ENCODE results near the gene PABPN1L. TPM values are rescaled to one million over a fixed set of nuclear protein-coding genes. Genes with fewer than 3 reads are reported as not detected.

The PABPN1L gene
- total RNA-seq, 1 donor from 2014 or later: not detected

- Mint-ChIP-seq H3K9me3 (no peaks in the 10 kb centered on the region), H3K36me3 (ENCODE audit: low read depth) (no peaks in the 10 kb centered on the region), H3K27ac (ENCODE audit: unreplicated experiment) (no peak overlapping the region), H3K4me1 (peaks cover 7% of the 10 kb centered on the region), H3K27me3 (ENCODE audit: low read depth) (no peaks in the 10 kb centered on the region), H3K4me3 (peak overlapping the region; percentile 54)
- TF ChIP-seq CTCF (conservative IDR thresholded peaks at IDR 0.05): no peak
- DNase-seq (ENCODE audit: low read depth, low spot score): no peak
These were observed 5.1 kb downstream of the PABPN1L start for GRCh38 chr16:88861359-88861758.

GRCh38 chr16:88859381-88860091 is 6.9 kb downstream of the PABPN1L start:
- no peak for TF ChIP-seq CTCF (conservative IDR thresholded peaks at IDR 0.05)
- no peak overlapping the region for H3K27ac Mint-ChIP-seq (ENCODE audit: unreplicated experiment)
- H3K9me3 Mint-ChIP-seq: no peaks in the 10 kb centered on the region
- no peak for DNase-seq (ENCODE audit: low read depth, low spot score)
- peaks cover 11% of the 10 kb centered on the region for H3K4me1 Mint-ChIP-seq
- H3K36me3 Mint-ChIP-seq (ENCODE audit: low read depth): no peaks in the 10 kb centered on the region
- peak overlapping the region; percentile 77 for H3K4me3 Mint-ChIP-seq
- H3K27me3 Mint-ChIP-seq (ENCODE audit: low read depth): no peaks in the 10 kb centered on the region

GRCh38 chr16:88857728-88858339 is 8.6 kb downstream of the PABPN1L start:
- H3K4me1 Mint-ChIP-seq: peaks cover 11% of the 10 kb centered on the region
- H3K27me3 Mint-ChIP-seq (ENCODE audit: low read depth): no peaks in the 10 kb centered on the region
- TF ChIP-seq CTCF (conservative IDR thresholded peaks at IDR 0.05): peak; percentile 74
- no peaks in the 10 kb centered on the region for H3K9me3 Mint-ChIP-seq
- no peaks in the 10 kb centered on the region for H3K36me3 Mint-ChIP-seq (ENCODE audit: low read depth)
- peak overlapping the region; percentile 94 for H3K27ac Mint-ChIP-seq (ENCODE audit: unreplicated experiment)
- DNase-seq (ENCODE audit: low read depth, low spot score): peak; percentile 63
- H3K4me3 Mint-ChIP-seq: peak overlapping the region; percentile 99

GRCh38 chr16:88856828-88857727 is 9.4 kb downstream of the PABPN1L start, which contains the start of the genes GALNS and TRAPPC2L:
Gene GALNS (minus strand): TSS chr16:88856947. CDS start chr16:88856877, 70 bp downstream.
Gene TRAPPC2L (plus strand): TSS chr16:88857127. CDS start chr16:88857151, 24 bp downstream.
- DNase-seq (ENCODE audit: low read depth, low spot score): peak; percentile 100
- peaks cover 15% of the 10 kb centered on the region for H3K4me1 Mint-ChIP-seq
- no peaks in the 10 kb centered on the region for H3K27me3 Mint-ChIP-seq (ENCODE audit: low read depth)
- H3K4me3 Mint-ChIP-seq: peak within 1 kb of the TSS; percentile 99
- no peak for TF ChIP-seq CTCF (conservative IDR thresholded peaks at IDR 0.05)
- no peaks in the 10 kb centered on the region for H3K36me3 Mint-ChIP-seq (ENCODE audit: low read depth)
- peak within 1 kb of the TSS; percentile 94 for H3K27ac Mint-ChIP-seq (ENCODE audit: unreplicated experiment)
- no peaks in the 10 kb centered on the region for H3K9me3 Mint-ChIP-seq

- peaks cover 15% of the 10 kb centered on the region for H3K4me1 Mint-ChIP-seq
- no peak overlapping the region for H3K27ac Mint-ChIP-seq (ENCODE audit: unreplicated experiment)
- no peaks in the 10 kb centered on the region for H3K27me3 Mint-ChIP-seq (ENCODE audit: low read depth)
- no peaks in the 10 kb centered on the region for H3K36me3 Mint-ChIP-seq (ENCODE audit: low read depth)
- no peaks in the 10 kb centered on the region for H3K9me3 Mint-ChIP-seq
- peak; percentile 7 for DNase-seq (ENCODE audit: low read depth, low spot score)
- TF ChIP-seq CTCF (conservative IDR thresholded peaks at IDR 0.05): no peak
- peak overlapping the region; percentile 84 for H3K4me3 Mint-ChIP-seq
These were observed 10.2 kb downstream of the PABPN1L start for GRCh38 chr16:88856122-88856827.
